SK-N-SH (cell line): ENCODE measurements around the gene PKN1.

ENCODE experiments used
- CTCF ChIP-seq: fragments of 200-600 bp; sonication (generic); IDR thresholded peaks from 2 replicates; pipeline ENCODE4 v1.6.1; 2017; ENCODE audit warnings: antibody characterized with exemption, mild to moderate bottlenecking, moderate library complexity
- ELF1 ChIP-seq: IDR thresholded peaks from 2 replicates; pipeline ENCODE4 v1.4.0; 2012
- EZH2phosphoT487 ChIP-seq: fragments of 200-600 bp; sonication (generic); IDR thresholded peaks from 2 replicates; pipeline ENCODE4 v1.6.1; 2017; ENCODE audit warnings: low read depth, mixed run types, mild to moderate bottlenecking, antibody characterized with exemption, moderate library complexity, borderline replicate concordance
- FOSL2 ChIP-seq: IDR thresholded peaks from 2 replicates; pipeline ENCODE4 v1.4.0; 2012; ENCODE audit warnings: low read depth, mild to moderate bottlenecking, moderate library complexity, borderline replicate concordance
- SMC3 ChIP-seq: IDR thresholded peaks from 2 replicates; pipeline ENCODE4 v1.6.1; 2012; ENCODE audit warnings: low read depth, low read length, improper control_type of control experiment
- TAF1 ChIP-seq: IDR thresholded peaks from 2 replicates; pipeline ENCODE4 v1.6.1; 2012; ENCODE audit warnings: low read depth, mild to moderate bottlenecking, low read length, moderate library complexity, borderline replicate concordance
- USF1 ChIP-seq: IDR thresholded peaks from 2 replicates; pipeline ENCODE4 v1.4.0; 2012; ENCODE audit warnings: low read depth, borderline replicate concordance
- TF ChIP-seq, protein P1 (sequence below): fragments of 150-350 bp; IDR thresholded peaks from 2 replicates; pipeline ENCODE4 v1.6.1; 2017; ENCODE audit warnings: antibody characterized with exemption, low read length, low read depth, borderline replicate concordance

DNA sequence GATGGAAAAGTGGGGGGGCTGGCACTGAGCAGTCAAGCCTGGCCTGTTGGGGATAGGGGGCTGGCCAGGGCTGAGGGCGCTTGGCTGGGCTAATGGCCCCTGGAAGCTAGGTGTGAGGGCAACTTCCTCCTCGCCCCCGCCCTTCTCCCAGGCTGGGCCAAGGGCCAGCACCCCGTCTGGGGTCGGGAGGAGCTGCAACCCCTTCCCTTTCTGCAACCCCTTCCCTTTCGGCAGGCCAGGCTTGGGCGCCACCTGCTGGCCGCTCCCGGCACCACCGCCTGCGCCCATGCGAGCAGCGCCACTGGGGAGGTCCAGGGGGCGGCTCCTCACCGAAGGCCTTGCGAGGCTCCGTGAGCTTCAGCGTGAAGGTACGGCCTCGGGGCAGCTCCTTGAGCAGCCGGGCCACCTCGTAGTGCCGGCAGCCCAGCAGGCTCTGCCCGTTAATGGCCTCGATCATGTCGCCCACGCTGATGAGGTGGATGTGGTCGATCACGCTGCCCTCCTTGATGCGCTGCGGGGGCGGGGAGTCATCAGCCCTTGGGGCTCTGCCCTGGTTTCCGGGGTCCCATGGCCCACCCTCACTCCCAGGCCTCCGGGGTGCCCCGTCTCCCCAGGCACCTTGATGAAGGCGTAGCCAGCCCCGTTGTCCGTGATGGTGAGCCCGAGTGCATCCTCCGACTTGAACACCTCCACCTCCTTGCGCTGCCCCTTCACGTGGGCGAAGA lies 47.0 kb downstream of the PKN1 start:
- TF ChIP-seq TAF1 (no peak), CTCF (peak; percentile 89), EZH2phosphoT487 (no peak), FOSL2 (no peak), ELF1 (no peak), USF1 (no peak), SMC3 (peak; percentile 56)
- TF ChIP-seq, protein P1, sequence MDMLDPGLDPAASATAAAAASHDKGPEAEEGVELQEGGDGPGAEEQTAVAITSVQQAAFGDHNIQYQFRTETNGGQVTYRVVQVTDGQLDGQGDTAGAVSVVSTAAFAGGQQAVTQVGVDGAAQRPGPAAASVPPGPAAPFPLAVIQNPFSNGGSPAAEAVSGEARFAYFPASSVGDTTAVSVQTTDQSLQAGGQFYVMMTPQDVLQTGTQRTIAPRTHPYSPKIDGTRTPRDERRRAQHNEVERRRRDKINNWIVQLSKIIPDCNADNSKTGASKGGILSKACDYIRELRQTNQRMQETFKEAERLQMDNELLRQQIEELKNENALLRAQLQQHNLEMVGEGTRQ: no peak
